Measurements from ENCODE around the gene CHCHD6. TPM values are rescaled to one million over a fixed set of nuclear protein-coding genes. Genes with fewer than 3 reads are reported as not detected.

The CHCHD6 gene
- total and polyA plus RNA-seq, 2 experiments from 2014 or later = 15.8 to 21.4 TPM

DNA sequence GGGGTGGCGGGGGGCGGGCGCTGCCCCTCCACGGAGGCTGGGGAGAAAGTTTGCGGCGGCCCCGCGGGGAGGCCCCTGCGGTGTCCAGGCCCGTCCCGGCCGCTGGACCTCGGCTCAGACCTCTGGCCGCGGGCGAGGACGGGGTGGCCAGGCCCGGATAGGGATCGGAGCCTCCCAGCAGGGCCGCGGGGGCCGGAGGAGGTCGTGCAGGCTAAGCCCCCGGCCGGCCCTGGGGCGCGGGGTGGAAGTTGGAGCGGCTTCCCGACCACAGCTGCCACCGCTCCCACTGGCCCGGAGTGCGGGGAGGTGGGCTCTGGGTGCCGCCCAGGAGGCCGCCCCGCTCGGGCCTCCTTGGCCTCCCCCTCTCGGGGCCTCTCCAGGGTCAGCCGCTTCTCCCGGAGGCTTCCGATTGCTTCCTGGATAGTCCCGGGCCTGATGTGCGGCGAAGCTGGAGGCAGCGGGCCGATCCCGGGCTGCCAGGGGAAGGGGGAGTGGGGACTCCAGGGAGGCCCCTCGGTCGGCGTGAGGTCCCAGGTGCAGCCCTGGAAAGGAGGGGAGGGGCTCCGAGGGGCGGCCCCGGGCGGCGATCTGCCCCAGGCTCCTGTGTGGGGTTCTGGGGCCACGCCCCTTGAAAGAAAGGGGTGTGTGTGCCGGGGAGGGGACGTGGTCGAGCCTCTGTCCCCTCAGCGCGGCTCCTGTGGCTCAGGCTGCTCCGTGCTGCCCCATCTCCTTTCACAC is 279.8 kb downstream of the CHCHD6 start:
- H3K9me3 ChIP-seq (ENCODE audit: low read depth) = no peaks in the 10 kb centered on the region
- H3K4me3 ChIP-seq = peak overlapping the region; percentile 95
- no peaks in the 10 kb centered on the region for H3F3A ChIP-seq (ENCODE audit: insufficient read depth)
- no peaks in the 10 kb centered on the region for H3K9me2 ChIP-seq (ENCODE audit: insufficient read depth)
- DNase-seq = peak; percentile 65
- H3K79me2 ChIP-seq (ENCODE audit: insufficient read depth) = peaks cover 54% of the 10 kb centered on the region
- 1% methylated on average over 30 to 44 of the region's 61 CpGs for WGBS, 2 experiments (ENCODE audit: low coverage in 1 of 2, low lambda C conversion rate in 2 of 2, missing lambda C conversion rate in 2 of 2)
- TF ChIP-seq EZH2phosphoT487 (IDR thresholded peaks at IDR 0.05; ENCODE audit: insufficient read depth, low read depth) (no peak), EZH2 (IDR thresholded peaks at IDR 0.05; ENCODE audit: insufficient read depth, poor library complexity, severe bottlenecking) (no peak)
- H3K4me1 ChIP-seq (ENCODE audit: insufficient read depth) = peaks cover 11% of the 10 kb centered on the region
- H4K20me1 ChIP-seq (ENCODE audit: insufficient read depth) = peaks cover 4% of the 10 kb centered on the region; the same call in 1 of the 2 replicates
- peak overlapping the region; percentile 85 for H3K9ac ChIP-seq
- H2AFZ ChIP-seq = peak overlapping the region; percentile 53
- no peak overlapping the region for H3K27ac ChIP-seq
- no peaks in the 10 kb centered on the region for H3K36me3 ChIP-seq (ENCODE audit: low read depth)
- H3K4me2 ChIP-seq (ENCODE audit: unreplicated experiment) = peak overlapping the region; percentile 91
- no peaks in the 10 kb centered on the region for H3K27me3 ChIP-seq (replicated peaks; ENCODE audit: insufficient read depth)
- in situ Hi-C loops (cut with MboI) = no loop called here

DNA sequence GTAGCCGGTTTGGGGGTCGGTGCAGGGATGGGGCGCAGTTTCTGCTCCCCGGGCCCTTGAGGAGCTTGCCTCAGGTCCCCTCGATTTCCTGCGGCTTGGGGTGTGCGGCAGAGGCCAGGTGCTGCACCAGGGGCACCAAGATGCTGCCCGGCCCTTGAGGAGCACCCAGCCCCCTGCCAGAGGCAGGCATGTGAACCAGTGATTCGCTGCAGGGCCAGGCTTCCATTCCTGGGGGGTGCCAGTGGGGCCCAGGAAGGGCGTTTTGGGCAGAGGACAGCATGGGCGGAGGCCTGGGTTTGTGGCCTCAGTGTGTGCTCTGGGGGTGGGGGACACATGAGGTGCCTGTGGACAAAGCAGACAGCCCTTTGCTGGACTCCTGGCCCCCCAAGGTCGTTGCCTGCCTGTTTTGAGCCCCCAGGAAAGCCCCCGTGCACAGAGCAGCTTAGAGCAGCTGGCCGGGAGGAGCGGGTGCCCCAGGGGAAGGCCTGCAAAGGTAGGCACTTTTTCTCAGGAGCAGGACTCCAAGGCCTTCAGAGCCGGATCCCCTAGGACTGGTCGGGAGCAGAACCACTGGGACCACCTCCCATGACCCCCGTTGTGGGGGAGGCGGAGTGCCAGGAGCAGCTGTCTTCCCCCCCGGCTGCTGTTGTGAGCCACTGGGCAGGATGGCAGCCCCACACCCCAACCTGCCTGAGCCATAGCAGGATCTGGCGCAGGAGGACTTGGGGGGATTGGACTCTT is 280.5 kb downstream of the CHCHD6 start:
- peak overlapping the region; percentile 85 for H3K9ac ChIP-seq
- peaks cover 61% of the 10 kb centered on the region for H3K79me2 ChIP-seq (ENCODE audit: insufficient read depth)
- H3K27ac ChIP-seq = no peak overlapping the region

GRCh38 chr3:126985132-126985985 is 281.3 kb downstream of the CHCHD6 start:
- in situ Hi-C loops (cut with MboI) = no loop called here

More for the DNA sequence above, 280.5 kb downstream of the CHCHD6 start:
- H3K27me3 ChIP-seq (replicated peaks; ENCODE audit: insufficient read depth) = no peaks in the 10 kb centered on the region
- in situ Hi-C loops (cut with MboI) = no loop called here
- H3F3A ChIP-seq (ENCODE audit: insufficient read depth) = no peaks in the 10 kb centered on the region
- peaks cover 11% of the 10 kb centered on the region for H3K4me1 ChIP-seq (ENCODE audit: insufficient read depth)
- peaks cover 4% of the 10 kb centered on the region; the same call in 1 of the 2 replicates for H4K20me1 ChIP-seq (ENCODE audit: insufficient read depth)
- no peak overlapping the region for H2AFZ ChIP-seq
- DNase-seq = peak; percentile 32
- WGBS, 2 experiments (ENCODE audit: low coverage in 1 of 2, low lambda C conversion rate in 2 of 2, missing lambda C conversion rate in 2 of 2) = 32 to 35% methylated on average over 20 of the region's 21 CpGs
- no peaks in the 10 kb centered on the region for H3K36me3 ChIP-seq (ENCODE audit: low read depth)
- H3K9me3 ChIP-seq (ENCODE audit: low read depth) = no peaks in the 10 kb centered on the region
- peak overlapping the region; percentile 91 for H3K4me2 ChIP-seq (ENCODE audit: unreplicated experiment)
- peak overlapping the region; percentile 95 for H3K4me3 ChIP-seq
- no peaks in the 10 kb centered on the region for H3K9me2 ChIP-seq (ENCODE audit: insufficient read depth)
- TF ChIP-seq EZH2 (IDR thresholded peaks at IDR 0.05; ENCODE audit: insufficient read depth, poor library complexity, severe bottlenecking) (no peak), EZH2phosphoT487 (IDR thresholded peaks at IDR 0.05; ENCODE audit: insufficient read depth, low read depth) (no peak)

DNA sequence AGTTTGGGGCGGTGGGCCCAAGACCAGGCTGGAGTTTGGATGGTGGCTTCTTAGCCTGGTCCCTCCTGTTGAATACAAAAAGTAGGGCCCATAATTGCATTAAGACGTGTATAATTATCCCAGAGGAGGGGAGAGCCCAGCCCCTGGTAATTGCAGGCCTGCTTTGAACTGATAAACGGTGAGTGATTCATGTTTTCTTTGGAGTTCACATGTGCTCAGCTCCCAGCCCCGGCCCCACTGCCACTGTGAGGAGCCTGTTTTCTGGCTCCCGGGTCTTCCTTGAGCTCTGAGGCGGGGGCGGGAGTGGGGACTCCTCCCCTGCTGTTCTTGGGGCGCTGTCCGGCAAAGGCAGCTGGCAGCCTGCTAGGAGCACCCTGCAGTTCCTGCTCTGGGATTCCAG is 282.0 kb downstream of the CHCHD6 start:
- H3K4me1 ChIP-seq (ENCODE audit: insufficient read depth) = peaks cover 11% of the 10 kb centered on the region
- TF ChIP-seq EZH2 (IDR thresholded peaks at IDR 0.05; ENCODE audit: insufficient read depth, poor library complexity, severe bottlenecking) = no peak
- no peak for TF ChIP-seq EZH2phosphoT487 (IDR thresholded peaks at IDR 0.05; ENCODE audit: insufficient read depth, low read depth)
- H4K20me1 ChIP-seq (ENCODE audit: insufficient read depth) = peaks cover 4% of the 10 kb centered on the region; the same call in 1 of the 2 replicates
- in situ Hi-C loops (cut with MboI) = no loop called here
- H3K27me3 ChIP-seq (replicated peaks; ENCODE audit: insufficient read depth) = no peaks in the 10 kb centered on the region
- peak; percentile 64 for DNase-seq
- no peak overlapping the region for H2AFZ ChIP-seq
- no peak overlapping the region for H3K27ac ChIP-seq
- H3K4me3 ChIP-seq = no peak overlapping the region
- 0 out of 2 replicates have a peak overlapping the region, but pooled peaks have one; percentile 15 for H3K9ac ChIP-seq
- no peaks in the 10 kb centered on the region for H3K9me2 ChIP-seq (ENCODE audit: insufficient read depth)
- H3K79me2 ChIP-seq (ENCODE audit: insufficient read depth) = peaks cover 75% of the 10 kb centered on the region
- WGBS, 2 experiments (ENCODE audit: low coverage in 1 of 2, low lambda C conversion rate in 2 of 2, missing lambda C conversion rate in 2 of 2) = 34 to 41% methylated on average over 9 of the region's 9 CpGs
- H3K4me2 ChIP-seq (ENCODE audit: unreplicated experiment) = peak overlapping the region; percentile 39
- no peaks in the 10 kb centered on the region; the same call in 1 of the 2 replicates for H3K36me3 ChIP-seq (ENCODE audit: low read depth)
- H3F3A ChIP-seq (ENCODE audit: insufficient read depth) = no peaks in the 10 kb centered on the region
- H3K9me3 ChIP-seq (ENCODE audit: low read depth) = no peaks in the 10 kb centered on the region

More at GRCh38 chr3:126985132-126985985, 281.3 kb downstream of the CHCHD6 start:
- Histone ChIP-seq H3K79me2 (ENCODE audit: insufficient read depth) (peaks cover 69% of the 10 kb centered on the region), H3K36me3 (ENCODE audit: low read depth) (no peaks in the 10 kb centered on the region; the same call in 1 of the 2 replicates), H3K4me2 (ENCODE audit: unreplicated experiment) (peak overlapping the region; percentile 39), H3K27ac (no peak overlapping the region), H3F3A (ENCODE audit: insufficient read depth) (no peaks in the 10 kb centered on the region), H4K20me1 (ENCODE audit: insufficient read depth) (peaks cover 4% of the 10 kb centered on the region; the same call in 1 of the 2 replicates), H3K27me3 (replicated peaks; ENCODE audit: insufficient read depth) (no peaks in the 10 kb centered on the region), H3K9ac (peak overlapping the region; percentile 85), H3K9me2 (ENCODE audit: insufficient read depth) (no peaks in the 10 kb centered on the region), H2AFZ (no peak overlapping the region), H3K4me3 (peak overlapping the region; percentile 95; the same call in 1 of the 2 replicates), H3K4me1 (ENCODE audit: insufficient read depth) (peaks cover 11% of the 10 kb centered on the region), H3K9me3 (ENCODE audit: low read depth) (no peaks in the 10 kb centered on the region)
- WGBS, 2 experiments (ENCODE audit: low coverage in 1 of 2, low lambda C conversion rate in 2 of 2, missing lambda C conversion rate in 2 of 2) = 70 to 72% methylated on average over 10 to 17 of the region's 17 CpGs
- no peak for DNase-seq
- TF ChIP-seq EZH2phosphoT487 (IDR thresholded peaks at IDR 0.05; ENCODE audit: insufficient read depth, low read depth) (no peak), EZH2 (IDR thresholded peaks at IDR 0.05; ENCODE audit: insufficient read depth, poor library complexity, severe bottlenecking) (no peak)
